NOMO-1 treated with DMSO at 0.1 percent for 48 hours (cell line): ENCODE measurements around the gene SLC5A6.
"Not testable (repeated sequence)": the region's sequence is repeated elsewhere in the genome, so short reads cannot be mapped to it uniquely, and the experiment has no call there.

Experiments used
- DNase-seq: peaks from one replicate; lab custom pipeline; 2025; ENCODE audit not compliant: unreplicated experiment; lab: John Stamatoyannopoulos, UW

The SLC5A6 gene

GRCh38 chr2:27177441-27178351, 34.4 kb downstream of the SLC5A6 start:
- no peak for DNase-seq

- not testable (repeated sequence) for DNase-seq
Measured at GRCh38 chr2:27175781-27176180, 36.3 kb downstream of the SLC5A6 start.

GRCh38 chr2:27175330-27175729, 36.7 kb downstream of the SLC5A6 start:
- DNase-seq = no peak

- no peak for DNase-seq
Measured at GRCh38 chr2:27174638-27175037, 37.4 kb downstream of the SLC5A6 start.

GRCh38 chr2:27171351-27171848, 40.7 kb downstream of the SLC5A6 start:
- DNase-seq = no peak

GRCh38 chr2:27170581-27171337, 41.3 kb downstream of the SLC5A6 start:
- DNase-seq = no peak

GRCh38 chr2:27164960-27165763, 46.9 kb downstream of the SLC5A6 start:
- DNase-seq = no peak

- no peak for DNase-seq
Measured at GRCh38 chr2:27162151-27163121, 49.6 kb downstream of the SLC5A6 start.

- DNase-seq = no peak
Measured at GRCh38 chr2:27160191-27160590, 51.9 kb downstream of the SLC5A6 start.

- no peak for DNase-seq
Measured at GRCh38 chr2:27159271-27159670, 52.8 kb downstream of the SLC5A6 start.

GRCh38 chr2:27158468-27158867, 53.6 kb downstream of the SLC5A6 start:
- no peak for DNase-seq

- DNase-seq = no peak
Measured at GRCh38 chr2:27155069-27155520, 57.0 kb downstream of the SLC5A6 start.

- no peak for DNase-seq
Measured at GRCh38 chr2:27154488-27154887, 57.6 kb downstream of the SLC5A6 start.

GRCh38 chr2:27152796-27153464, 59.1 kb downstream of the SLC5A6 start:
- DNase-seq = no peak

GRCh38 chr2:27152102-27152795, 59.8 kb downstream of the SLC5A6 start:
- DNase-seq = no peak

GRCh38 chr2:27150639-27151230, 61.3 kb downstream of the SLC5A6 start:
- DNase-seq = peak; percentile 59
